Neuronal stem cell (in vitro differentiated cells): ENCODE measurements around the gene CD8B2. TPM values are rescaled to one million over a fixed set of nuclear protein-coding genes. Genes with fewer than 3 reads are reported as not detected.
A peak's percentile ranks its signal among the peaks of the same experiment; 100 is the strongest.
"Not testable (repeated sequence)": the region's sequence is repeated elsewhere in the genome, so short reads cannot be mapped to it uniquely, and the experiment has no call there.

Experiments
- DNase-seq: peaks from one replicate; pipeline ENCODE4 v3.0.0-alpha.2; 2013; ENCODE audit warnings: low spot score
- H2AFZ ChIP-seq: one replicate; pipeline ENCODE4 v1.6.1; 2013; ENCODE audit warnings: mild to moderate bottlenecking, low read length, inconsistent platforms
- H2AK5ac ChIP-seq: 2 replicates; pipeline ENCODE4 v1.6.1; 2013; ENCODE audit warnings: low read depth, mild to moderate bottlenecking, inconsistent platforms, low read length, moderate library complexity, mixed read lengths
- H2BK120ac ChIP-seq: 2 replicates; pipeline ENCODE4 v1.6.1; 2013; ENCODE audit warnings: low read depth, mild to moderate bottlenecking, inconsistent platforms, low read length, moderate library complexity, mixed read lengths
- H2BK12ac ChIP-seq: one replicate; pipeline ENCODE4 v1.6.1; 2013; ENCODE audit warnings: low read length, inconsistent platforms
- H2BK15ac ChIP-seq: 2 replicates; pipeline ENCODE4 v1.6.1; 2013; ENCODE audit warnings: mild to moderate bottlenecking, low read length, inconsistent platforms, mixed read lengths
- H2BK5ac ChIP-seq: one replicate; pipeline ENCODE4 v1.6.1; 2013; ENCODE audit warnings: inconsistent platforms, mild to moderate bottlenecking, low read length, moderate library complexity
- H3K14ac ChIP-seq: one replicate; pipeline ENCODE4 v1.6.1; 2013; ENCODE audit warnings: low read length, inconsistent platforms
- H3K18ac ChIP-seq: 2 replicates; pipeline ENCODE4 v1.6.1; 2013; ENCODE audit warnings: low read length, inconsistent platforms
- H3K23ac ChIP-seq: 2 replicates; pipeline ENCODE4 v1.6.1; 2013; ENCODE audit warnings: low read depth, mild to moderate bottlenecking, mixed read lengths, low read length, inconsistent platforms; ENCODE audit not compliant: poor library complexity
- H3K27ac ChIP-seq: replicated peaks from 3 replicates; pipeline ENCODE4 v1.5.1; 2013; ENCODE audit warnings: low read length, inconsistent platforms
- H3K27me3 ChIP-seq, 3 experiments: 2 replicates each; pipeline ENCODE4 v1.6.1; 2013; ENCODE audit warnings: low read length in 3 of 3, mild to moderate bottlenecking in 2 of 3, inconsistent platforms in 1 of 3, low read depth in 1 of 3, mixed read lengths in 1 of 3, moderate library complexity in 1 of 3; ENCODE audit not compliant: control insufficient read depth in 3 of 3, insufficient read depth in 3 of 3
- H3K36me3 ChIP-seq, 2 donors: replicated peaks in 1 of 2; 2 replicates each; pipeline ENCODE4 v1.6.1; 2013; ENCODE audit warnings: low read length in 2 of 2; ENCODE audit not compliant: control insufficient read depth in 2 of 2, insufficient read depth in 2 of 2
- H3K4ac ChIP-seq: 2 replicates; pipeline ENCODE4 v1.6.1; 2013; ENCODE audit warnings: inconsistent platforms, mild to moderate bottlenecking, low read length, moderate library complexity
- H3K4me1 ChIP-seq, 2 donors: 1 replicate in 1 of 2; 2 replicates in 1 of 2; pipeline ENCODE4 v1.6.1; 2013; ENCODE audit warnings: low read length in 2 of 2, low read depth in 1 of 2; ENCODE audit not compliant: control insufficient read depth in 2 of 2, insufficient read depth in 1 of 2
- H3K4me2 ChIP-seq: one replicate; pipeline ENCODE4 v1.6.1; 2013; ENCODE audit warnings: mild to moderate bottlenecking, low read length, inconsistent platforms; ENCODE audit not compliant: insufficient read depth, poor library complexity, severe bottlenecking
- H3K4me3 ChIP-seq, 2 donors: 2 replicates each; pipeline ENCODE4 v1.5.1; 2013; ENCODE audit warnings: low read length in 2 of 2, mild to moderate bottlenecking in 2 of 2, inconsistent platforms in 1 of 2, moderate library complexity in 1 of 2
- H3K79me1 ChIP-seq: one replicate; pipeline ENCODE4 v1.6.1; 2013; ENCODE audit warnings: low read depth, mild to moderate bottlenecking, inconsistent platforms, low read length, moderate library complexity
- H3K9ac ChIP-seq: one replicate; pipeline ENCODE4 v1.6.1; 2013; ENCODE audit warnings: mild to moderate bottlenecking, low read depth, low read length, inconsistent platforms; ENCODE audit not compliant: poor library complexity
- H3K9me3 ChIP-seq, 2 donors: replicated peaks in 1 of 2; 2 replicates each; pipeline versions ENCODE3 to v1.6.1; 2013; ENCODE audit warnings: low read length in 2 of 2, mild to moderate bottlenecking in 2 of 2, inconsistent platforms in 1 of 2, low read depth in 1 of 2, mixed read lengths in 1 of 2, moderate library complexity in 1 of 2; ENCODE audit not compliant: control insufficient read depth in 2 of 2, insufficient read depth in 1 of 2
- H4K8ac ChIP-seq: one replicate; pipeline ENCODE4 v1.6.1; 2013; ENCODE audit warnings: low read depth, mild to moderate bottlenecking, inconsistent platforms, low read length, moderate library complexity
- H4K91ac ChIP-seq: one replicate; pipeline ENCODE4 v1.6.1; 2013; ENCODE audit warnings: low read length, low read depth, mild to moderate bottlenecking, inconsistent platforms; ENCODE audit not compliant: poor library complexity
- WGBS, 2 donors: extraction: QIAGEN DNeasy Blood & Tissue Kit; methylation state at CpG; one replicate each; pipeline ENCODE4 v1.1.7; 2013; ENCODE audit warnings: missing lambda C conversion rate in 2 of 2, mixed read lengths in 1 of 2; ENCODE audit not compliant: insufficient read length in 2 of 2, insufficient replicate concordance in 1 of 2; ENCODE audit errors: extremely low coverage in 2 of 2; 5-methylcytosine and 5-hydroxymethylcytosine counted together
- polyA plus RNA-seq, 2 experiments: library from polyadenylated mRNA; stranded (reverse); fragments of 200-250 nt; gene quantifications; one replicate each; pipeline ENCODE4 v1.2.3, GENCODE V29; 2013

CD8B2 gene
- 0.01 TPM for polyA plus RNA-seq (2013, experiment 1 of 2)
- not detected for polyA plus RNA-seq (2013, experiment 2 of 2)

GRCh38 chr2:106486551-106487385, at the start of gene CD8B2:
CD8B2 (plus strand) TSS chr2:106487364; CDS start chr2:106487427, 63 bp downstream.
- H3K9ac ChIP-seq, H4K8ac ChIP-seq, H3K4me3 ChIP-seq, H3K14ac ChIP-seq, H3K9me3 ChIP-seq, H3K4me1 ChIP-seq, H2BK5ac ChIP-seq, H3K79me1 ChIP-seq, H3K23ac ChIP-seq, H2AK5ac ChIP-seq, H4K91ac ChIP-seq, H3K18ac ChIP-seq, H3K4ac ChIP-seq, H2BK120ac ChIP-seq, DNase-seq, H2BK15ac ChIP-seq, H3K27ac ChIP-seq, H2AFZ ChIP-seq, H2BK12ac ChIP-seq, H3K36me3 ChIP-seq: not testable (repeated sequence)
- WGBS, 2 donors, result no CpG with 5 or more reads among the region's 39 CpGs
- H3K4me2 ChIP-seq, result peak within 1 kb of the TSS; percentile 40
- peaks cover 0 to 20% (median 4%) of the 10 kb centered on the region in 3 experiments for H3K27me3 ChIP-seq

- not testable (repeated sequence) for H2BK15ac ChIP-seq, H2AFZ ChIP-seq, H3K27ac ChIP-seq, H3K18ac ChIP-seq, H2AK5ac ChIP-seq, DNase-seq, H3K4ac ChIP-seq, H2BK12ac ChIP-seq, H2BK5ac ChIP-seq, H2BK120ac ChIP-seq, H3K4me2 ChIP-seq, H3K14ac ChIP-seq, H4K91ac ChIP-seq, H3K4me3 ChIP-seq, H4K8ac ChIP-seq, H3K27me3 ChIP-seq, H3K9ac ChIP-seq, H3K36me3 ChIP-seq, H3K4me1 ChIP-seq, H3K23ac ChIP-seq, H3K9me3 ChIP-seq, H3K79me1 ChIP-seq
- WGBS, 2 donors, result no CpG with 5 or more reads among the region's 10 CpGs
Observed at GRCh38 chr2:106461882-106462281, 25.3 kb upstream of the CD8B2 start.

DNA sequence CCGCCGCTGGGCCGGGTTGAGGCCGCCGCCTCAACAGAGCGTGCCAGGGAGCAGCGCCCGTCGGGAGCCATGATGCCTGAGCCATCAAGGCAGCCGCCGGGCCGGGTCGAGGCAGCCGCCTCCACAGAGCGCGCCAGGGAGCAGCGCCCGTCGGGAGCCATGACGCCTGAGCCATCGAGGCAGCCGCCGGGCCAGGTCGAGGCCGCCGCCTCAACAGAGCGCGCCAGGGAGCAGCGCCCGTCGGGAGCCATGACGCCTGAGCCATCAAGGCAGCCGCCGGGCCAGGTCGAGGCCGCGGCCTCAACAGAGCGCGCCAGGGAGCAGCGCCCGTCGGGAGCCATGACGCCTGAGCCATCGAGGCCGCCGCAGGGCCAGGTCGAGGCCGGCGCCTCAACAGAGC, 19.6 kb upstream of the CD8B2 start:
- not testable (repeated sequence) for H3K4ac ChIP-seq, DNase-seq, H3K14ac ChIP-seq, H2BK12ac ChIP-seq, H3K4me1 ChIP-seq, H4K91ac ChIP-seq, H2BK5ac ChIP-seq, H2AK5ac ChIP-seq, H3K27me3 ChIP-seq, H3K9ac ChIP-seq, H2AFZ ChIP-seq, H2BK15ac ChIP-seq, H3K4me3 ChIP-seq, H3K27ac ChIP-seq, H3K4me2 ChIP-seq, H4K8ac ChIP-seq, H2BK120ac ChIP-seq, H3K79me1 ChIP-seq, H3K9me3 ChIP-seq, H3K36me3 ChIP-seq, H3K18ac ChIP-seq, H3K23ac ChIP-seq
- no CpG with 5 or more reads among the region's 49 CpGs for WGBS, 2 donors

- H2AFZ ChIP-seq, H4K8ac ChIP-seq, H3K27ac ChIP-seq, H2BK12ac ChIP-seq, H3K36me3 ChIP-seq, H3K79me1 ChIP-seq, H2BK5ac ChIP-seq, H2BK120ac ChIP-seq, H2AK5ac ChIP-seq, H3K4me1 ChIP-seq, H3K23ac ChIP-seq, H3K14ac ChIP-seq, H2BK15ac ChIP-seq, H3K27me3 ChIP-seq, H3K9ac ChIP-seq, H3K4ac ChIP-seq, H3K4me3 ChIP-seq, H4K91ac ChIP-seq, H3K4me2 ChIP-seq, H3K9me3 ChIP-seq, DNase-seq: not testable (repeated sequence)
- H3K18ac ChIP-seq, result peak within 1 kb of the TSS; percentile 48
- WGBS, 2 donors, result no CpG with 5 or more reads among the region's 45 CpGs
Observed at GRCh38 chr2:106468107-106468506, 19.1 kb upstream of the CD8B2 start, which contains the start of gene RGPD3. RGPD3 (minus strand) TSS chr2:106468413; CDS start chr2:106468288, 125 bp downstream.
